MG63 (cell line): ENCODE measurements around the gene SASS6. TPM values are rescaled to one million over a fixed set of nuclear protein-coding genes. Genes with fewer than 3 reads are reported as not detected.
A peak's percentile ranks its signal among the peaks of the same experiment; 100 is the strongest.

Source experiments
- DNase-seq: peaks from one replicate; pipeline ENCODE4 v3.0.0-alpha.2; 2020
- H3K27me3 ChIP-seq: fragments of 250-450 bp; sonication (Bioruptor Pico); 2 replicates; pipeline ENCODE4 v1.5.1; 2020; ENCODE audit warnings: mild to moderate bottlenecking, moderate library complexity
- H3K36me3 ChIP-seq: fragments of 250-450 bp; sonication (Bioruptor Pico); 2 replicates; pipeline ENCODE4 v1.5.1; 2020; ENCODE audit warnings: mild to moderate bottlenecking, moderate library complexity
- H3K4me3 ChIP-seq: fragments of 250-450 bp; sonication (Bioruptor Pico); 2 replicates; pipeline ENCODE4 v1.5.1; 2020; ENCODE audit warnings: mild to moderate bottlenecking, moderate library complexity
- H3K9me3 ChIP-seq: fragments of 250-450 bp; sonication (Bioruptor Pico); 2 replicates; pipeline ENCODE4 v1.5.1; 2020; ENCODE audit warnings: mild to moderate bottlenecking, moderate library complexity
- total RNA-seq: library from RNA; depleted of rRNA; stranded (reverse); fragments of >200 nt; shearing (Covaris generic); gene quantifications from 2 replicates; pipeline ENCODE4 v1.2.3, GENCODE V29; 2014; ENCODE audit warnings: low replicate concordance; rRNA removed

SASS6 gene
- total RNA-seq: 3.2 and 4.9 TPM in 2 replicates

DNA sequence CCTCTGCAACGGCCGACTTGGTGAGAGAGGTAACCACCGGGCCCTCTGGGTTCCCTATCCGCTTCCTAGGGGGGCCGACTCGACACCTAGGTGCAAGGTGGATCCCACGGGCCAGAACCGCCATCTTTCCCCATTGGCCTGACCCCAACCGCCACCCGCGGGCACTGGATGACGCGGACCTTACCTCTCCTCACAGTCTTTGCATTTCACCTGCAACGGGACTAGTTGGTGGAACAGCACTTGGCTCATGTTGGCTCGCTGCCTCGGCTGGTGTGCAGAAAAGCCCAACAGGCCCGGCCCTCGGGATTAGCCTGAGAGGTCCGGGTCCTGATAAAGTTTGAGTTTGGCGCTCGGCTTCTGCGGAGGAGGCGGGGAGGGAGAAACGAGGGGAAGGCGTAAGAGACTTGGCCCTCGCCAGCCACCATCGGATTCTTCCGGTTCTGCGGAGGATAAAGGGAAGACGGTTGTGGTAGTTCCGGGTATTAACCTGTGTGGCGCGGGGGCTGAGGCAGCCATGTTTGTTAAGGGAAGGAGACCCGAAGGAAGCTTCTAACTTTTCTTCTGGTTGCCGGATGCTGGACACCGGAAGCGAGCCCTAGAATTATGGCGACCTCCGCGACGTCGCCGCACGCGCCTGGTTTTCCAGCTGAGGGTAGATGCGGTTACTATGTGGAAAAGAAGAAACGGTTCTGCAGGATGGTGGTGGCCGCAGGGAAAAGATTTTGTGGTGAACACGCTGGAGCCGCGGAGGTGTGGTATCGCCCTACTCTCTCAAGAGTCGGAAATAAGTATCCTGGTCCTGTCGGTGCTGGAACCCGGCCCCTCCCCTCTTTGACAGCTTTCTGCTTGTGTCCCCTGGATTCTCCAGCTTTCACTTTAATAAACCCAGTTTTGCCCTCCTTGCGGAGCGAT lies at the start of gene SASS6, which contains the start of gene TRMT13:
TSS of gene SASS6 (minus strand) at position 365 of the 912 bp plus-strand sequence. CDS start at position 249, 116 bp downstream.
TSS of gene TRMT13 (plus strand) at position 598 of the 912 bp plus-strand sequence. CDS start at position 604, 6 bp downstream.
- H3K27me3 ChIP-seq: no peaks in the 10 kb centered on the region
- H3K4me3 ChIP-seq: peak within 1 kb of the TSS; percentile 85
- DNase-seq: peak; percentile 97
- peaks cover 17% of the 10 kb centered on the region for H3K36me3 ChIP-seq
- H3K9me3 ChIP-seq: no peaks in the 10 kb centered on the region

- DNase-seq: no peak
- H3K36me3 ChIP-seq: no peaks in the 10 kb centered on the region
Observed at GRCh38 chr1:100178091-100178490, 45.4 kb upstream of the SASS6 start, which contains the start of gene LRRC39. LRRC39 (minus strand) TSS chr1:100178256; CDS start chr1:100168516, 9,740 bp downstream.

DNA sequence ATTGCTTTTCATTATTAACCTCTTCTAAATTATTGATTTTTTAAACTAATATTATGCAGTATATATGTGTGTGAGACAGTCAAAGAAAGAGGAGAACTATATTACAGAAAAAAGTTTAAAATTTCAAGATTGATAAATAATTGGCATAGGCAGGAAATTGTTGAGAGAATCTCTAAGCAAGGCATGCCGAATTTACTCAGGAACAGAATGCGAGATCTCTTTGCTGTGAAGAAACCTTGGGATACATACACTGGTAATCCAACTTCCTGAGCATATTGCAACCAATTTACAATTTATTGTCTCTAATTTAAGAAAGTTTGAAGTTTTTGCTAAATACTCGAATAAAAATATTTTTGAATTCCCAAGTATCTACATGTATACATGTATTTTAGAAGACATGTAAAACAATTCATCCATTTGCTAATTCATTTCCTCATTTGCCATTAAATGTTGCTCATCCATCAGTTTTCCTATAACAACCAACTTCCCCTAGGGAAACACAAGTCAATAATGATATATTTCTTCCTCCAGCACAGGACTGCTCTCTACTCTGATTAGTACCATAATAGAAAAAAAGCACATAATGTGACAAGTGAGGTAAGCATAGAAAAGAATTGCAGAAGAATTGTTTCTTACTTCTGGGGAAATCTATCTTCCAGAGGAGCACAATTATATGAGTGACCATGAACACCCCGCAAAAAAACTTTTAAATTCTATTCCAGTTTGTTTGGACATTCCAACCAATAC lies 44.7 kb upstream of the SASS6 start:
- H3K36me3 ChIP-seq: no peaks in the 10 kb centered on the region
- no peaks in the 10 kb centered on the region for H3K9me3 ChIP-seq
- H3K27me3 ChIP-seq: no peaks in the 10 kb centered on the region
- no peak overlapping the region for H3K4me3 ChIP-seq
- DNase-seq: no peak

More at GRCh38 chr1:100178091-100178490, 45.4 kb upstream of the SASS6 start, which contains the start of gene LRRC39:
- Histone ChIP-seq H3K4me3 (no peak within 1 kb of the TSS), H3K27me3 (no peaks in the 10 kb centered on the region), H3K9me3 (no peaks in the 10 kb centered on the region)

- Histone ChIP-seq H3K27me3 (no peaks in the 10 kb centered on the region), H3K9me3 (no peaks in the 10 kb centered on the region), H3K4me3 (no peak overlapping the region), H3K36me3 (no peaks in the 10 kb centered on the region)
- no peak for DNase-seq
Observed at GRCh38 chr1:100168051-100168450, 35.3 kb upstream of the SASS6 start.

DNA sequence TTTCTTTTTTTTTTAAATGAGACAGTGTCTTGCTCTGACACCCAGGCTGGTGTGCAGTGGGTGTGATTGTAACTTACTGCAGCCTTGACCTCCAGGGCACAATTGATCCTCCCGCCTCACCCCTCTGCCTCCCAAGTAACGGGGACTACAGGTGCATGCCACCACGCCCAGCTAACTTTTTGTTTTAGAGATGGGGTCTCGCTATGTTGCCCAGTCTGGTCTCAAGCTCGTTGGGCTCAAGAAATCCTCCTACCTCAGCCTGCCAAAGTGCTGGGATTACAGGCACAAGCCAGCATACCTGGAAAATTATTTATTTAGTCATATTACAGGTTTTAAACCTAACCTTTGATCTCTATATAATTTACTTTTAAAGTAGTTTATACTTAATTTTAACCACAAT lies 32.0 kb upstream of the SASS6 start:
- Histone ChIP-seq H3K36me3 (no peaks in the 10 kb centered on the region), H3K4me3 (no peak overlapping the region), H3K27me3 (no peaks in the 10 kb centered on the region), H3K9me3 (no peaks in the 10 kb centered on the region)
- DNase-seq: no peak

- H3K27me3 ChIP-seq: no peaks in the 10 kb centered on the region
- H3K36me3 ChIP-seq: no peaks in the 10 kb centered on the region
- H3K9me3 ChIP-seq: no peaks in the 10 kb centered on the region
- no peak for DNase-seq
- no peak overlapping the region for H3K4me3 ChIP-seq
Observed at GRCh38 chr1:100164216-100164615, 31.5 kb upstream of the SASS6 start.

GRCh38 chr1:100162881-100163280 lies 30.2 kb upstream of the SASS6 start:
- DNase-seq: no peak
- no peaks in the 10 kb centered on the region for H3K9me3 ChIP-seq
- no peaks in the 10 kb centered on the region for H3K27me3 ChIP-seq
- no peaks in the 10 kb centered on the region for H3K36me3 ChIP-seq
- no peak overlapping the region for H3K4me3 ChIP-seq

DNA sequence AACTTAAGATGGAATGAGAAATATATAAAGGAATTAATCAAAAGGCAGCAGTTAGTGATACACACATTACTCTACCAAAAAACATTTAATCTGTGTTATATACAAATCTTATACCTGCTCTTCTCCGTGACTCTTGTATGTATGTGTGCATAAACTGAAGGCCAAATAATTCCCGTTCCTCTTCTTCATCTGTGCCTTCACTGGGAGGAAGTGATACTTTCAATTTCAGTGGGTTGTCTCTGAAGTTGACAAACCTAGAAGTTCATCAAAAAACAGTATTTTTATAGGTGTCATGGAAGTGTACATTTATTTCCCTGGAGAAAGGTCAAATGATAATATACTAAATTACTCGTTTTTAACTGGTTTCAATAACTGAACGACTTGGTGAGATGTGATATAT lies 19.5 kb upstream of the SASS6 start:
- DNase-seq: no peak
- Histone ChIP-seq H3K4me3 (no peak overlapping the region), H3K27me3 (no peaks in the 10 kb centered on the region), H3K36me3 (peaks cover 26% of the 10 kb centered on the region), H3K9me3 (no peaks in the 10 kb centered on the region)

GRCh38 chr1:100151679-100152078 lies 18.9 kb upstream of the SASS6 start:
- Histone ChIP-seq H3K9me3 (no peaks in the 10 kb centered on the region), H3K4me3 (no peak overlapping the region), H3K27me3 (no peaks in the 10 kb centered on the region), H3K36me3 (peaks cover 30% of the 10 kb centered on the region)
- no peak for DNase-seq

- no peak for DNase-seq
- no peak overlapping the region for H3K4me3 ChIP-seq
- peaks cover 55% of the 10 kb centered on the region for H3K36me3 ChIP-seq
- H3K27me3 ChIP-seq: no peaks in the 10 kb centered on the region
- H3K9me3 ChIP-seq: no peaks in the 10 kb centered on the region
Observed at GRCh38 chr1:100147875-100148274, 15.1 kb upstream of the SASS6 start.

DNA sequence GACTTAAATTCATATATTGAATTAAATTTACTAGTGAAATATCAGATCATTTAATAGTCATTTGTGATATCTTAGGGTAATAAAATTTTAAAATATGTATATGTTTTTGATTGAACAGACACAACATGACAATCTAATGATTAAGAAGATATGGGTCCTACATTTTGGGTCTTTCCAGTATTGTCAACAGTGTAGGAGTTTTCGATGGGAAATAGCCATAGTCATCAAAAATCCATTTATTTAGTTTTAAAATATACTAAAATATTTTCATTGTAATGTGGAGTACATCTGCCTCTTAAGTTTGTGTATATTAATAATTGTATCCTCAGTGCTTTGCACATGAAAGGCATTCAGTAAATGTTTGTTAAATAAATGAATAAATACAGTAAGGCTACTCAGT lies 14.2 kb upstream of the SASS6 start:
- Histone ChIP-seq H3K4me3 (no peak overlapping the region), H3K36me3 (peaks cover 55% of the 10 kb centered on the region), H3K27me3 (no peaks in the 10 kb centered on the region)

GRCh38 chr1:100145116-100145515 lies 12.4 kb upstream of the SASS6 start:
- no peak for DNase-seq

More for the DNA sequence above, 14.2 kb upstream of the SASS6 start:
- no peaks in the 10 kb centered on the region for H3K9me3 ChIP-seq
- no peak for DNase-seq

DNA sequence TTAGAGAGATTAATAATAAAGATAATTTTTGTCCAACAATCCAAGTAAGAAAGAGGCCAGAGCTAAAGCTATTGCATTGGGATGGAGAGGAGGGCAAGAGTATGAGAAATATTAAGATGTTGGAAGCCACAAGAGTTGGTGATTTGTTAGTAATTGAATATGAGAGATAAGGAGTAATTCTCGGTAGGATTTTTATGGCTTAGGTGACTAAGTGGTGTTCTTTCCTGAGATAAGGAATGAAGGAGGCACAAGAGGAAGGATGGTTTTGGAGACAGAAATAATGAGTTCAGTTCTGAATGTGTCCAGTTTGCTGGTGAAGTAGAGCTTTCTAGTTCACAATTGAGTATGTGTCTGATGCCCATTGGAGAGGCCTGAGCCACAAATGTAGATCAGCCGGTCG lies 9.6 kb upstream of the SASS6 start:
- no peaks in the 10 kb centered on the region for H3K27me3 ChIP-seq
- peaks cover 68% of the 10 kb centered on the region for H3K36me3 ChIP-seq
- no peaks in the 10 kb centered on the region for H3K9me3 ChIP-seq
- no peak overlapping the region for H3K4me3 ChIP-seq
- no peak for DNase-seq

More at GRCh38 chr1:100145116-100145515, 12.4 kb upstream of the SASS6 start:
- no peaks in the 10 kb centered on the region for H3K9me3 ChIP-seq
- no peaks in the 10 kb centered on the region for H3K27me3 ChIP-seq
- H3K4me3 ChIP-seq: no peak overlapping the region
- H3K36me3 ChIP-seq: peaks cover 63% of the 10 kb centered on the region

GRCh38 chr1:100141192-100141591 lies 8.5 kb upstream of the SASS6 start:
- no peak for DNase-seq
- H3K4me3 ChIP-seq: no peak overlapping the region
- peaks cover 73% of the 10 kb centered on the region for H3K36me3 ChIP-seq
- H3K27me3 ChIP-seq: no peaks in the 10 kb centered on the region
- no peaks in the 10 kb centered on the region for H3K9me3 ChIP-seq

DNA sequence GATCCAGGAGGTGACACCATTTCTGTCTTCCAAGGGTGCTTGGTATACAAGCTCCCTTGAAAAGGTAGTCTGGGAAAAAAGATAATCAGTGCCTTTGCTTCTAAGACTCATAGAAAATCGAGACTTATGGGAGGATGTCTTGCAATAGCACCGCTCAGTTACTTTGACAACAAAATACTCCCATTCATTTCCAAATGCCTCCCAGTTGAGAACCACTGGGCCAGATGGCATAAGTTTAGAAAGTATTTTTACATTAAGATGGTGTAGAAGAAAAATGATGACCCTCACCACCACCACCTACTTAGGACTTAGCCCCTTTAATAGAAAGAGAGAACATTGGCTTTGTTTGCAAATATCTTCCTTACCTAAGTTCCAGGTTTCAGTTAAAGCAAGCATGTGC lies 4.9 kb upstream of the SASS6 start:
- no peak for DNase-seq
- no peak overlapping the region for H3K4me3 ChIP-seq
- no peaks in the 10 kb centered on the region for H3K9me3 ChIP-seq
- no peaks in the 10 kb centered on the region for H3K27me3 ChIP-seq
- peaks cover 50% of the 10 kb centered on the region for H3K36me3 ChIP-seq

DNA sequence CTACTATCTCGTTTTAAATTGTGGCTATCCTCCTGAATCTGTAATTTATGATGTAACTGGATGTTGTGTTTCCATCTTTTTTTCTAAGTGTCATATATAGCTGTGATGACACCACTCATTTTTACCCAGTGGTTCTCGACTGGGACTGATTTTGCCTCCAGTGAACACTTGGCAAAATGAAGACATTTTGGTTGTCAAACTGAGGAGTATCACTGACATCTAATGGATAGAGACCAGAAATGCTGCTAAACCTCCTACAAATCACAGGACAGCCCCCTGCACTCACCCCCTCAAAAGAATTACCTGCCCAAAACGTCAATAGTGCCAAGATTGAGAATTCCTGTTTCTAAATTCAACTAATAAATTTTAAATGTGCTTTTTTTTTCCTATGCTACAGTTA lies 2.1 kb upstream of the SASS6 start:
- H3K36me3 ChIP-seq: peaks cover 37% of the 10 kb centered on the region
- no peak for DNase-seq
- no peaks in the 10 kb centered on the region for H3K27me3 ChIP-seq
- H3K4me3 ChIP-seq: no peak overlapping the region
- H3K9me3 ChIP-seq: no peaks in the 10 kb centered on the region

DNA sequence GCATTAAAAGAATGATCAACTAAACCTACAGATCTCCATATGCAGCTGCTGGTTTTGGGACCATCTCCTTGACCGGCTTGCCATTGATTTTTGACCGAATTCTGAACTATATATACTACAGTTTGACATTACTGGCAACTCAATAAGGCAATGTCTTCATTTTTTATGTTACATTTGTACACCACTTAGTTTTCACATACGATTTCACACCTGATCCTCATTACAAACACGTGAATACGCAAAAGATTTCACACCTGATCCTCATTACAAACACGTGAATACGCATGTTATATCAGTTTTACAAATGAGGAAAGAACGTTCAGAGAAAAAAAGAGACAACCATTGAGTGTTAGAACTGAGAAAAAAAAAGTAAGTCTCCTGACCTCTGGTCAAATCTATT lies 1.1 kb downstream of the SASS6 start:
- peak overlapping the region; percentile 85 for H3K4me3 ChIP-seq
- H3K9me3 ChIP-seq: no peaks in the 10 kb centered on the region
- peaks cover 6% of the 10 kb centered on the region for H3K36me3 ChIP-seq

More for the DNA sequence above, 1.1 kb downstream of the SASS6 start:
- no peak for DNase-seq
- no peaks in the 10 kb centered on the region for H3K27me3 ChIP-seq
